NB4 (cell line): Measurements from ENCODE around the gene DIS3L2.

Experiments used
- POLR2A ChIP-seq: IDR thresholded peaks from 2 replicates; pipeline ENCODE4 v1.6.1; 2011; ENCODE audit warnings: mild to moderate bottlenecking; ENCODE audit not compliant: insufficient read length; ENCODE audit errors: extremely low read depth
- TF ChIP-seq, protein P1 (sequence below): IDR thresholded peaks from one replicate; pipeline ENCODE4 v1.5.1; 2012; ENCODE audit warnings: low read depth, low read length

DNA sequence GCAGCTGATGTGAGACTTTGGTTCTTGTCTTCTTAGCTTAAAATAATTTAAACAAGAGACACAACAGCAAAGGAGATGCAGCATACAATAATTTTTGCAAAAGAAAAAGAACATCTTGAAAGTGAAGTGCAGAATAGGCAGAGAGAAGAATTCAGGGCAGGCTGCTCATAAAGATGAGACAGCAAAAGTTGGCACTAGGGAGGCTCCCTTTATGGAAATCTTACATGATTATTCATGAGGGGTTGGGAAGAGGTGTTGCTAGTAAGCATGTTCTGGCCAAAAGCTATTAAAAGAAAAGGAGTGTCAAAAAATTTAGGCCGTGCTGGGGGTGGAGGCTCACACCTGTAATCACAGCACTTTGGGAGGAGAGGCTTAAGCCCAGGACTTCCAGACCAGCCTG, 412.8 kb downstream of the DIS3L2 start:
- TF ChIP-seq, protein P1, sequence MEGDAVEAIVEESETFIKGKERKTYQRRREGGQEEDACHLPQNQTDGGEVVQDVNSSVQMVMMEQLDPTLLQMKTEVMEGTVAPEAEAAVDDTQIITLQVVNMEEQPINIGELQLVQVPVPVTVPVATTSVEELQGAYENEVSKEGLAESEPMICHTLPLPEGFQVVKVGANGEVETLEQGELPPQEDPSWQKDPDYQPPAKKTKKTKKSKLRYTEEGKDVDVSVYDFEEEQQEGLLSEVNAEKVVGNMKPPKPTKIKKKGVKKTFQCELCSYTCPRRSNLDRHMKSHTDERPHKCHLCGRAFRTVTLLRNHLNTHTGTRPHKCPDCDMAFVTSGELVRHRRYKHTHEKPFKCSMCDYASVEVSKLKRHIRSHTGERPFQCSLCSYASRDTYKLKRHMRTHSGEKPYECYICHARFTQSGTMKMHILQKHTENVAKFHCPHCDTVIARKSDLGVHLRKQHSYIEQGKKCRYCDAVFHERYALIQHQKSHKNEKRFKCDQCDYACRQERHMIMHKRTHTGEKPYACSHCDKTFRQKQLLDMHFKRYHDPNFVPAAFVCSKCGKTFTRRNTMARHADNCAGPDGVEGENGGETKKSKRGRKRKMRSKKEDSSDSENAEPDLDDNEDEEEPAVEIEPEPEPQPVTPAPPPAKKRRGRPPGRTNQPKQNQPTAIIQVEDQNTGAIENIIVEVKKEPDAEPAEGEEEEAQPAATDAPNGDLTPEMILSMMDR, result no peak
- TF ChIP-seq POLR2A, result no peak
